ENCODE results near the gene NAALADL2.

The NAALADL2 gene

DNA sequence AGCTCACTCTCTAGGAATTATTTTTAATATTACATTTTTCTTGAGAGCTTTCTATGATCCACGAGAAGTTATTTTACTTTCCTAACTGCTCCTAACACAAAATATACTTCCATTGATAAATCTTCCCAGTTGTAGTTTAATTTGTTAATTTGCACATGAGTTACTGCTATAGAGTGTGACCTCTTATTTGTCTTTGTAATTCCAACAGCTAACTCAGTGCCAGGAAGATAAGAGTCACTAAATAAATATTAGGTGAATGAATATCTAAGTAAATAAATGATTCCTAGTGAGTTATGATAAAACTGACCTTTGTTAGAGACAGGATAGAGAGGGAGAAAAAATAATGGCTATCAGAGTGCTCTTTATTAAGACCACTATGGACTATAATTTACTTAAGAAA, 319.9 kb downstream of the NAALADL2 start:
- H3K27ac ChIP-seq (ENCODE audit: low read depth, low read length), result no peak overlapping the region
- DNase-seq, result no peak
- H3K4ac ChIP-seq (ENCODE audit: low read depth, low read length), result no peak overlapping the region
- H2BK15ac ChIP-seq (replicated peaks; ENCODE audit: low read depth), result no peak overlapping the region
- H3K18ac ChIP-seq (ENCODE audit: low read length), result no peak overlapping the region
- no peak overlapping the region for H3K56ac ChIP-seq (ENCODE audit: low read length)
- H3K79me1 ChIP-seq (ENCODE audit: low read length), result no peaks in the 10 kb centered on the region
- no peak overlapping the region for H4K5ac ChIP-seq (ENCODE audit: low read length)
- H3K27me3 ChIP-seq (ENCODE audit: insufficient read depth, low read length, poor library complexity), result no peaks in the 10 kb centered on the region
- no peak overlapping the region for H3K23ac ChIP-seq (ENCODE audit: low read length)
- no peak overlapping the region for H4K8ac ChIP-seq (ENCODE audit: low read depth, low read length)
- no peaks in the 10 kb centered on the region for H3K79me2 ChIP-seq (ENCODE audit: control insufficient read depth, insufficient read depth, low read length)
- no peak overlapping the region for H2AK5ac ChIP-seq (ENCODE audit: low read length)
- no peak overlapping the region for H2BK120ac ChIP-seq (ENCODE audit: low read depth, low read length)
- no peak overlapping the region for H3K4me2 ChIP-seq (ENCODE audit: low read length)
- H2BK5ac ChIP-seq (ENCODE audit: low read length), result no peak overlapping the region
- no peaks in the 10 kb centered on the region for H3K36me3 ChIP-seq (ENCODE audit: control insufficient read depth, insufficient read depth, low read length)
- no peaks in the 10 kb centered on the region for H3K4me1 ChIP-seq (ENCODE audit: control insufficient read depth, low read depth, low read length)
- no peak overlapping the region for H3K4me3 ChIP-seq (ENCODE audit: low read length)
- H3K9ac ChIP-seq (ENCODE audit: low read length), result no peak overlapping the region
- WGBS (ENCODE audit: extremely low coverage, insufficient coverage, low lambda C conversion rate), result no CpG with 5 or more reads among the region's 1 CpG

DNA sequence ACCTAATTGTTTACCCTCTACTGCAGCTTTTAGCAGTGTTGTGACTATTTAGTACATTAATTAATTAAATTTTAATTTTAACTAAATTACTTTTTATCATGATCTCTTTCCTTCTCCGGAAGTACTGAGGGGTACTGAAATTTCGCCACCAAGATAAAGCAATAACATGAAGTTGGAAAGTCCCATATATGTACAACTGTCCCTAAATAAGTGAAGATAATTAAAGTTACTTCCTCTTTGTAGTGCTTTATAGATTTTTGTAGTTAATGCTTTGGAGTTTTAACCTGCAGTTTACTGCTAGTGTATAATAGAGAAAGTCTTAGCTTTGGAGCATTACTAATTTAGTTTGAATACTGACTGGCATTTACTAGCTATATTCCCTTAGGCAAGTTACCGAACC, 325.3 kb downstream of the NAALADL2 start:
- Histone ChIP-seq H3K4me3 (ENCODE audit: low read length) (no peak overlapping the region), H3K36me3 (ENCODE audit: control insufficient read depth, insufficient read depth, low read length) (no peaks in the 10 kb centered on the region), H3K18ac (ENCODE audit: low read length) (no peak overlapping the region), H3K4me2 (ENCODE audit: low read length) (no peak overlapping the region), H2BK5ac (ENCODE audit: low read length) (no peak overlapping the region), H2BK120ac (ENCODE audit: low read depth, low read length) (no peak overlapping the region), H2BK15ac (replicated peaks; ENCODE audit: low read depth) (no peak overlapping the region), H2AK5ac (ENCODE audit: low read length) (no peak overlapping the region), H3K27ac (ENCODE audit: low read depth, low read length) (no peak overlapping the region), H4K5ac (ENCODE audit: low read length) (no peak overlapping the region), H3K79me2 (ENCODE audit: control insufficient read depth, insufficient read depth, low read length) (no peaks in the 10 kb centered on the region), H3K27me3 (ENCODE audit: insufficient read depth, low read length, poor library complexity) (no peaks in the 10 kb centered on the region), H3K23ac (ENCODE audit: low read length) (no peak overlapping the region), H3K4ac (ENCODE audit: low read depth, low read length) (no peak overlapping the region), H3K9ac (ENCODE audit: low read length) (no peak overlapping the region), H3K79me1 (ENCODE audit: low read length) (no peaks in the 10 kb centered on the region), H3K56ac (ENCODE audit: low read length) (no peak overlapping the region), H4K8ac (ENCODE audit: low read depth, low read length) (no peak overlapping the region), H3K4me1 (ENCODE audit: control insufficient read depth, low read depth, low read length) (no peaks in the 10 kb centered on the region)
- no peak for DNase-seq
- WGBS (ENCODE audit: extremely low coverage, insufficient coverage, low lambda C conversion rate), result no CpG with 5 or more reads among the region's 3 CpGs

DNA sequence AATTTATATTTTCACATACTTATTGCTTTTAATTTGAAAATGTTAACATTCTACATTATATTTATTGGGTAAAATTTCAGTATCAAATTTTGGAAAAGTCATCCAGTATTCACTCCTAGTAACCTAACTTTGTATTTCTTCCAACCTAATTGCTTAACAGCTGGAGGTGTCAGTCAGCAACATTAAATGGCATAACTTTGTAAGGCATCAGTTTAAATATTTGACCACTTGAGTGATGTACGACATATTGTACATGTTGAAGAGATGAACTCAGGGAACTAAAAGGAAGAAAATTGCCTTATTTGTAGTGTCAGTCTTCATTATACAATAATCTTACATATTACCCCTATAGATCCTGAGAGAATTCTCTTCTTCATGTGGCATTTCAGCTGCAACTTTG, 326.8 kb downstream of the NAALADL2 start:
- WGBS (ENCODE audit: extremely low coverage, insufficient coverage, low lambda C conversion rate), result no CpG with 5 or more reads among the region's 1 CpG

DNA sequence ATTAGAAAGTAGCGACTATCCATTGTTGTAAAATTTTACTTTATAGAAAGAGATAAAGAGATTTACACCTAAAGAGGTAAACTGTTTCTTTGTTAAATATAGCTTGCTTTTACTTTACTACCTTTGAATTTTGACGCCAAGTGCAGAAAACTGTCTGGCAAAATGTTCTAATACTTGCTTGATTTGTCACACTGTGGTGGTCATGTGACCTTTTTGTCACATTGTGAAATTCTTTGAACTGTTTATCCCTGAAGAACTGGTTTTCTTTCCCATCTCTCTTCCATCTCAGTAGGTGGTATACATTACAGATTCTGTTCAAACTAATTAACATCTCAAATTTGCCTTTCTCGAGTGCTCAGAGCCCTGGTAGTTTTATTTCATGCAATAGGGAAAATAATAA, 327.4 kb downstream of the NAALADL2 start:
- no peak overlapping the region for H2BK15ac ChIP-seq (replicated peaks; ENCODE audit: low read depth)
- H3K56ac ChIP-seq (ENCODE audit: low read length), result no peak overlapping the region
- H3K4ac ChIP-seq (ENCODE audit: low read depth, low read length), result no peak overlapping the region
- H3K23ac ChIP-seq (ENCODE audit: low read length), result no peak overlapping the region
- no peak overlapping the region for H2BK120ac ChIP-seq (ENCODE audit: low read depth, low read length)
- no peak overlapping the region for H3K4me2 ChIP-seq (ENCODE audit: low read length)
- no peaks in the 10 kb centered on the region for H3K79me2 ChIP-seq (ENCODE audit: control insufficient read depth, insufficient read depth, low read length)
- no peak overlapping the region for H4K8ac ChIP-seq (ENCODE audit: low read depth, low read length)
- H3K18ac ChIP-seq (ENCODE audit: low read length), result no peak overlapping the region
- no peaks in the 10 kb centered on the region for H3K27me3 ChIP-seq (ENCODE audit: insufficient read depth, low read length, poor library complexity)
- WGBS (ENCODE audit: extremely low coverage, insufficient coverage, low lambda C conversion rate), result no CpG with 5 or more reads among the region's 3 CpGs
- no peaks in the 10 kb centered on the region for H3K36me3 ChIP-seq (ENCODE audit: control insufficient read depth, insufficient read depth, low read length)
- H3K27ac ChIP-seq (ENCODE audit: low read depth, low read length), result no peak overlapping the region
- H2AK5ac ChIP-seq (ENCODE audit: low read length), result no peak overlapping the region
- no peaks in the 10 kb centered on the region for H3K79me1 ChIP-seq (ENCODE audit: low read length)
- peak; percentile 10 for DNase-seq
- no peak overlapping the region for H2BK5ac ChIP-seq (ENCODE audit: low read length)
- no peaks in the 10 kb centered on the region for H3K4me1 ChIP-seq (ENCODE audit: control insufficient read depth, low read depth, low read length)
- H3K9ac ChIP-seq (ENCODE audit: low read length), result no peak overlapping the region
- no peak overlapping the region for H4K5ac ChIP-seq (ENCODE audit: low read length)
- no peak overlapping the region for H3K4me3 ChIP-seq (ENCODE audit: low read length)

More for the DNA sequence above, 326.8 kb downstream of the NAALADL2 start:
- Histone ChIP-seq H3K9ac (ENCODE audit: low read length) (no peak overlapping the region), H3K36me3 (ENCODE audit: control insufficient read depth, insufficient read depth, low read length) (no peaks in the 10 kb centered on the region), H4K5ac (ENCODE audit: low read length) (no peak overlapping the region), H3K56ac (ENCODE audit: low read length) (no peak overlapping the region), H3K23ac (ENCODE audit: low read length) (no peak overlapping the region), H3K18ac (ENCODE audit: low read length) (no peak overlapping the region), H2BK5ac (ENCODE audit: low read length) (no peak overlapping the region), H3K79me1 (ENCODE audit: low read length) (no peaks in the 10 kb centered on the region), H3K4me3 (ENCODE audit: low read length) (no peak overlapping the region), H3K4me2 (ENCODE audit: low read length) (no peak overlapping the region), H2AK5ac (ENCODE audit: low read length) (no peak overlapping the region), H2BK15ac (replicated peaks; ENCODE audit: low read depth) (no peak overlapping the region), H4K8ac (ENCODE audit: low read depth, low read length) (no peak overlapping the region), H3K27ac (ENCODE audit: low read depth, low read length) (no peak overlapping the region), H2BK120ac (ENCODE audit: low read depth, low read length) (no peak overlapping the region), H3K4me1 (ENCODE audit: control insufficient read depth, low read depth, low read length) (no peaks in the 10 kb centered on the region), H3K4ac (ENCODE audit: low read depth, low read length) (no peak overlapping the region), H3K79me2 (ENCODE audit: control insufficient read depth, insufficient read depth, low read length) (no peaks in the 10 kb centered on the region), H3K27me3 (ENCODE audit: insufficient read depth, low read length, poor library complexity) (no peaks in the 10 kb centered on the region)
- no peak for DNase-seq

DNA sequence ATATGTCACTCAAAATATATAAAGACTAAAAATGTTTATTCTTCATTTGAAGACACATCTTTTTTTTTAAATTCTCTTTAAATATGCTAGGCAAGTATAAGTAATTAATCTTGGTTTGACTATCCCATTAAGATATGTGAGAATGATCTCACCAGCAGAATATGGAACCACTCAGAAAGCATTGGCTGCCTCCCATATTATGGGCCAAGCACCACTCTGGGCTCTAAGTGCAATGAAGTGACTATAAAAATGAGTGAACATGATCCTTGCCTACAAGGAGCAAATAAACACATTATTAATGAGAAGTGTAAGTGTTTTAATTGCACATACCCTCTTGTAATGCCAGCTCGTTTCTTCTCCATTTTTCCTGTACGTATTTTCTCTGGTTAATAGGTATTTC, 328.5 kb downstream of the NAALADL2 start:
- H3K4ac ChIP-seq (ENCODE audit: low read depth, low read length), result no peak overlapping the region
- no CpG with 5 or more reads among the region's 2 CpGs for WGBS (ENCODE audit: extremely low coverage, insufficient coverage, low lambda C conversion rate)

DNA sequence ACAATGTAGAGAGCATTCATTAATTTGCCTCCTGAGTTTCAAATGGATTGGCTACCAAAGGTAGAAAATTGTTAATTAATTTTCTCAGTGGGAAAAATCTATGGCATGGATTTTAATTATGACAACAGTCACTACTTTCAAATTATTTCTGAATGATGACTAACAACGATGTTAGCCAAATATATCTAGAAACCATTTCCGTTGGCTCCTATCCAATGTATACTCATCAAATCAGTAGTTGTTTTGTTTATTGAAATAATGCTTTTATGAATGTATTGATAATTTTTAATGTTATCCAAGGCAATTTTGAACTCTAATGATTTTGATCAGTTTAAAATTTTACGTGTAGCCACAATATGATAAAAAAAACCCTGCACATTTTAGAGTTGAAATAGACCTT, 333.4 kb downstream of the NAALADL2 start:
- no peak overlapping the region for H2BK15ac ChIP-seq (replicated peaks; ENCODE audit: low read depth)
- no peak overlapping the region for H3K9ac ChIP-seq (ENCODE audit: low read length)
- H3K36me3 ChIP-seq (ENCODE audit: control insufficient read depth, insufficient read depth, low read length), result no peaks in the 10 kb centered on the region
- no peak overlapping the region for H3K23ac ChIP-seq (ENCODE audit: low read length)
- H3K4me2 ChIP-seq (ENCODE audit: low read length), result no peak overlapping the region
- no peak overlapping the region for H4K8ac ChIP-seq (ENCODE audit: low read depth, low read length)
- H3K27ac ChIP-seq (ENCODE audit: low read depth, low read length), result no peak overlapping the region
- H3K56ac ChIP-seq (ENCODE audit: low read length), result no peak overlapping the region
- no peak overlapping the region for H2AK5ac ChIP-seq (ENCODE audit: low read length)
- no CpG with 5 or more reads among the region's 3 CpGs for WGBS (ENCODE audit: extremely low coverage, insufficient coverage, low lambda C conversion rate)
- no peak overlapping the region for H2BK5ac ChIP-seq (ENCODE audit: low read length)
- no peak overlapping the region for H3K18ac ChIP-seq (ENCODE audit: low read length)
- no peak overlapping the region for H4K5ac ChIP-seq (ENCODE audit: low read length)
- H3K4ac ChIP-seq (ENCODE audit: low read depth, low read length), result no peak overlapping the region
- no peak overlapping the region for H2BK120ac ChIP-seq (ENCODE audit: low read depth, low read length)
- no peak for DNase-seq
- no peaks in the 10 kb centered on the region for H3K79me2 ChIP-seq (ENCODE audit: control insufficient read depth, insufficient read depth, low read length)
- H3K4me3 ChIP-seq (ENCODE audit: low read length), result no peak overlapping the region
- no peaks in the 10 kb centered on the region for H3K79me1 ChIP-seq (ENCODE audit: low read length)
- H3K27me3 ChIP-seq (ENCODE audit: insufficient read depth, low read length, poor library complexity), result no peaks in the 10 kb centered on the region
- H3K4me1 ChIP-seq (ENCODE audit: control insufficient read depth, low read depth, low read length), result no peaks in the 10 kb centered on the region

More for the DNA sequence above, 328.5 kb downstream of the NAALADL2 start:
- Histone ChIP-seq H3K56ac (ENCODE audit: low read length) (no peak overlapping the region), H2BK15ac (replicated peaks; ENCODE audit: low read depth) (no peak overlapping the region), H4K5ac (ENCODE audit: low read length) (no peak overlapping the region), H3K27ac (ENCODE audit: low read depth, low read length) (no peak overlapping the region), H3K36me3 (ENCODE audit: control insufficient read depth, insufficient read depth, low read length) (no peaks in the 10 kb centered on the region), H3K18ac (ENCODE audit: low read length) (no peak overlapping the region), H2BK120ac (ENCODE audit: low read depth, low read length) (no peak overlapping the region), H4K8ac (ENCODE audit: low read depth, low read length) (no peak overlapping the region), H3K4me1 (ENCODE audit: control insufficient read depth, low read depth, low read length) (no peaks in the 10 kb centered on the region), H3K79me1 (ENCODE audit: low read length) (no peaks in the 10 kb centered on the region), H3K9ac (ENCODE audit: low read length) (no peak overlapping the region), H3K27me3 (ENCODE audit: insufficient read depth, low read length, poor library complexity) (no peaks in the 10 kb centered on the region), H2BK5ac (ENCODE audit: low read length) (no peak overlapping the region), H3K4me2 (ENCODE audit: low read length) (no peak overlapping the region), H3K79me2 (ENCODE audit: control insufficient read depth, insufficient read depth, low read length) (no peaks in the 10 kb centered on the region), H3K4me3 (ENCODE audit: low read length) (no peak overlapping the region), H2AK5ac (ENCODE audit: low read length) (no peak overlapping the region), H3K23ac (ENCODE audit: low read length) (no peak overlapping the region)
- DNase-seq, result no peak

Measured in mesendoderm (in vitro differentiated cells).